Measurements from ENCODE around the gene SH3GL1. TPM values are rescaled to one million over a fixed set of nuclear protein-coding genes. Genes with fewer than 3 reads are reported as not detected.

The SH3GL1 gene
- total RNA-seq, 4 donors from 2014 or later: 16.5 to 63.2 (median 34.2) TPM

- Histone ChIP-seq H3K36me3 (peaks cover 0 to 6% (median 0%) of the 10 kb centered on the region in 4 donors), H3K9me3 (no peaks in the 10 kb centered on the region), H3K4me3 (no peak overlapping the region), H3K4me1 (peaks cover 23 to 71% (median 42%) of the 10 kb centered on the region in 4 donors), H3K27ac (peak overlapping the region; percentile 64 to 76 (median 70)), H3K27me3 (no peaks in the 10 kb centered on the region)
- intact Hi-C loops (cut with DNase I; ENCODE audit: low total_unique reads): no loop called here
- 78% methylated on average over 12 of the region's 12 CpGs; no CpG with 5 or more reads in 1 of the 2 donors for WGBS, 2 donors (ENCODE audit: low coverage in 1 of 2)
- in situ Hi-C loops (cut with MboI; ENCODE audit: low pct_ligation_motif_present in 1 of 4, low pct_unique_long_range_greater_than_20kb in 1 of 4, low sequenced_read_pairs in 3 of 4): no loop called here
- TF ChIP-seq POLR2A (IDR thresholded peaks at IDR 0.05) (no peak), EP300 (IDR thresholded peaks at IDR 0.05; ENCODE audit: low read depth) (no peak), CTCF (IDR thresholded peaks at IDR 0.05) (no peak), POLR2AphosphoS5 (IDR thresholded peaks at IDR 0.05) (no peak)
- peak; percentile 30 for DNase-seq
Observed at GRCh38 chr19:4390017-4390566, 10.3 kb downstream of the SH3GL1 start.

GRCh38 chr19:4389511-4390016 is 10.8 kb downstream of the SH3GL1 start:
- intact Hi-C loops (cut with DNase I; ENCODE audit: low total_unique reads): no loop called here
- in situ Hi-C loops (cut with MboI; ENCODE audit: low pct_ligation_motif_present in 1 of 4, low pct_unique_long_range_greater_than_20kb in 1 of 4, low sequenced_read_pairs in 3 of 4): no loop called here

GRCh38 chr19:4389064-4389375 is 11.3 kb downstream of the SH3GL1 start:
- Histone ChIP-seq H3K4me1 (peaks cover 23 to 61% (median 39%) of the 10 kb centered on the region in 4 donors), H3K27me3 (no peaks in the 10 kb centered on the region), H3K4me3 (no peak overlapping the region), H3K36me3 (peaks cover 0 to 6% (median 0%) of the 10 kb centered on the region in 4 donors), H3K27ac (peak overlapping the region; percentile 64 to 76 (median 70)), H3K9me3 (no peaks in the 10 kb centered on the region)
- in situ Hi-C loops (cut with MboI; ENCODE audit: low pct_ligation_motif_present in 1 of 4, low pct_unique_long_range_greater_than_20kb in 1 of 4, low sequenced_read_pairs in 3 of 4): no loop called here
- intact Hi-C loops (cut with DNase I; ENCODE audit: low total_unique reads): no loop called here
- no peak for TF ChIP-seq POLR2AphosphoS5 (IDR thresholded peaks at IDR 0.05)
- TF ChIP-seq POLR2A (IDR thresholded peaks at IDR 0.05): no peak
- no peak for TF ChIP-seq CTCF (IDR thresholded peaks at IDR 0.05)
- TF ChIP-seq EP300 (IDR thresholded peaks at IDR 0.05; ENCODE audit: low read depth): no peak
- DNase-seq: no peak
- 87% methylated on average over 5 of the region's 9 CpGs; no CpG with 5 or more reads in 1 of the 2 donors for WGBS, 2 donors (ENCODE audit: low coverage in 1 of 2)

More at GRCh38 chr19:4389511-4390016, 10.8 kb downstream of the SH3GL1 start:
- no peaks in the 10 kb centered on the region for H3K27me3 ChIP-seq
- no peak for TF ChIP-seq POLR2AphosphoS5 (IDR thresholded peaks at IDR 0.05)
- no peak for TF ChIP-seq EP300 (IDR thresholded peaks at IDR 0.05; ENCODE audit: low read depth)
- TF ChIP-seq CTCF (IDR thresholded peaks at IDR 0.05): no peak
- peaks cover 0 to 6% (median 0%) of the 10 kb centered on the region in 4 donors for H3K36me3 ChIP-seq
- peak overlapping the region; percentile 64 to 76 (median 70) for H3K27ac ChIP-seq
- no peaks in the 10 kb centered on the region for H3K9me3 ChIP-seq
- H3K4me3 ChIP-seq: no peak overlapping the region
- WGBS, 2 donors (ENCODE audit: low coverage in 1 of 2): 71% methylated on average over 17 of the region's 17 CpGs; no CpG with 5 or more reads in 1 of the 2 donors
- DNase-seq: no peak
- peaks cover 23 to 66% (median 41%) of the 10 kb centered on the region in 4 donors for H3K4me1 ChIP-seq

- 81 to 86% methylated on average over 4 to 14 of the region's 16 CpGs for WGBS, 2 donors (ENCODE audit: low coverage in 1 of 2)
- in situ Hi-C loops (cut with MboI; ENCODE audit: low pct_ligation_motif_present in 1 of 4, low pct_unique_long_range_greater_than_20kb in 1 of 4, low sequenced_read_pairs in 3 of 4): no loop called here
Observed at GRCh38 chr19:4388337-4389063, 11.8 kb downstream of the SH3GL1 start.

More at GRCh38 chr19:4388337-4389063, 11.8 kb downstream of the SH3GL1 start:
- intact Hi-C loops (cut with DNase I; ENCODE audit: low total_unique reads): no loop called here
- Histone ChIP-seq H3K27me3 (no peaks in the 10 kb centered on the region), H3K4me3 (no peak overlapping the region), H3K27ac (peak overlapping the region in 3 of 4 donors; percentile 64 to 76 (median 70)), H3K4me1 (peaks cover 20 to 56% (median 36%) of the 10 kb centered on the region in 4 donors), H3K9me3 (no peaks in the 10 kb centered on the region), H3K36me3 (peaks cover 0 to 6% (median 0%) of the 10 kb centered on the region in 4 donors)
- TF ChIP-seq POLR2A (IDR thresholded peaks at IDR 0.05) (no peak), CTCF (IDR thresholded peaks at IDR 0.05) (no peak), EP300 (IDR thresholded peaks at IDR 0.05; ENCODE audit: low read depth) (no peak), POLR2AphosphoS5 (IDR thresholded peaks at IDR 0.05) (no peak)
- no peak for DNase-seq
